ENCODE measurements around the gene RFX5. TPM values are rescaled to one million over a fixed set of nuclear protein-coding genes. Genes with fewer than 3 reads are reported as not detected.

The RFX5 gene
- total and polyA plus RNA-seq, 2 donors (not counting 3 experiments of a cell fraction or from before 2014, with no cell fraction given), result 23.5 to 52.8 TPM

- BruUV-seq (replicated peaks), result no TSS peak
- Histone ChIP-seq H3K36me3 (ENCODE audit: control insufficient read depth in 2 of 2, extremely low read depth in 1 of 2, insufficient read depth in 2 of 2, low read length in 2 of 2) (peaks cover 9 to 21% of the 10 kb centered on the region in 2 experiments), H3K27ac (ENCODE audit: insufficient read depth, low read depth, low read length) (peak overlapping the region; percentile 25), H3K79me2 (ENCODE audit: control insufficient read depth, insufficient read depth, low read length) (peaks cover 18% of the 10 kb centered on the region), H3K4me3 (replicated peaks in 1 of 3; ENCODE audit: insufficient read depth in 1 of 3, low read depth in 1 of 3, low read length in 3 of 3) (no peak overlapping the region), H3K9me3 (replicated peaks; ENCODE audit: control insufficient read depth, insufficient read depth, low read length) (no peaks in the 10 kb centered on the region), H3K27me3 (ENCODE audit: control insufficient read depth in 2 of 2, insufficient read depth in 2 of 2, low read length in 2 of 2) (no peaks in the 10 kb centered on the region), H3K9ac (replicated peaks; ENCODE audit: extremely low read depth, insufficient read depth, low read length) (no peak overlapping the region), H3K4me2 (ENCODE audit: insufficient read depth, low read length) (peak overlapping the region; percentile 39), H3K4me1 (ENCODE audit: control insufficient read depth, extremely low read depth, insufficient read depth, low read length) (peaks cover 37% of the 10 kb centered on the region), H4K20me1 (replicated peaks; ENCODE audit: control insufficient read depth, extremely low read depth, insufficient read depth, low read length) (no peaks in the 10 kb centered on the region), H2AFZ (ENCODE audit: low read depth, low read length) (no peak overlapping the region), H3K9me1 (replicated peaks; ENCODE audit: control insufficient read depth, extremely low read depth, insufficient read depth, low read length) (no peaks in the 10 kb centered on the region)
- TF ChIP-seq POLR2A (IDR thresholded peaks at IDR 0.05; ENCODE audit: low read depth, low read length), result no peak
- peak; percentile 84 for TF ChIP-seq FOS (IDR thresholded peaks at IDR 0.05; ENCODE audit: borderline replicate concordance, insufficient read depth, low read length)
- TF ChIP-seq POLR2AphosphoS5 (IDR thresholded peaks at IDR 0.05; ENCODE audit: insufficient read depth, low read depth, low read length), result peak; percentile 65
- no peak for TF ChIP-seq EZH2 (IDR thresholded peaks at IDR 0.05; ENCODE audit: borderline replicate concordance, low read depth, low read length, severe bottlenecking)
- TF ChIP-seq GATA2 (IDR thresholded peaks at IDR 0.05; ENCODE audit: insufficient read depth, insufficient read length, low read depth, low read length), result no peak
- TF ChIP-seq, protein P1, sequence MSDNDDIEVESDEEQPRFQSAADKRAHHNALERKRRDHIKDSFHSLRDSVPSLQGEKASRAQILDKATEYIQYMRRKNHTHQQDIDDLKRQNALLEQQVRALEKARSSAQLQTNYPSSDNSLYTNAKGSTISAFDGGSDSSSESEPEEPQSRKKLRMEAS (IDR thresholded peaks at IDR 0.05; ENCODE audit: insufficient read depth, insufficient read length), result no peak
- no peak for TF ChIP-seq MYC (IDR thresholded peaks at IDR 0.05; ENCODE audit: low read depth, low read length)
- TF ChIP-seq CTCF (IDR thresholded peaks at IDR 0.05; ENCODE audit: extremely low read depth in 1 of 2, insufficient read depth in 1 of 2, low read depth in 1 of 2, low read length in 2 of 2), result no peak
- TF ChIP-seq JUN (IDR thresholded peaks at IDR 0.05; ENCODE audit: borderline replicate concordance, insufficient read depth, insufficient read length, low read depth), result peak; percentile 54
- FAIRE-seq (peak; percentile 92), DNase-seq (ENCODE audit: low read depth, low spot score) (peak; percentile 85)
- intact Hi-C loops (cut with micrococcal nuclease), result no loop called here
- ChIA-PET POLR2A (interaction anchor here (0.7 to 1.7 kb wide), 4 partner anchors 12 to 85 kb away, joined by 3 to 11 read pairs (median 3); partner anchors contain the start of genes PI4KB and PSMB4), CTCF (interaction anchor here (0.7 to 22.0 kb wide), 6 partner anchors 9 to 24 kb away, joined by 3 to 674 read pairs (median 8); partner anchors contain the start of gene PI4KB)
- dilution Hi-C loops (cut with MboI; ENCODE audit: extremely low pct_ligation_motif_present, low sequenced_read_pairs), result no loop called here
Measured at GRCh38 chr1:151314137-151314875, 32.7 kb downstream of the RFX5 start.

Data from endothelial cell of umbilical vein (primary cell).